Measurements from ENCODE around the gene RNF19B. TPM values are rescaled to one million over a fixed set of nuclear protein-coding genes. Genes with fewer than 3 reads are reported as not detected.
A peak's percentile ranks its signal among the peaks of the same experiment; 100 is the strongest.

Gene RNF19B
- total RNA-seq, 1 donor from 2014 or later: 14.2 TPM

DNA sequence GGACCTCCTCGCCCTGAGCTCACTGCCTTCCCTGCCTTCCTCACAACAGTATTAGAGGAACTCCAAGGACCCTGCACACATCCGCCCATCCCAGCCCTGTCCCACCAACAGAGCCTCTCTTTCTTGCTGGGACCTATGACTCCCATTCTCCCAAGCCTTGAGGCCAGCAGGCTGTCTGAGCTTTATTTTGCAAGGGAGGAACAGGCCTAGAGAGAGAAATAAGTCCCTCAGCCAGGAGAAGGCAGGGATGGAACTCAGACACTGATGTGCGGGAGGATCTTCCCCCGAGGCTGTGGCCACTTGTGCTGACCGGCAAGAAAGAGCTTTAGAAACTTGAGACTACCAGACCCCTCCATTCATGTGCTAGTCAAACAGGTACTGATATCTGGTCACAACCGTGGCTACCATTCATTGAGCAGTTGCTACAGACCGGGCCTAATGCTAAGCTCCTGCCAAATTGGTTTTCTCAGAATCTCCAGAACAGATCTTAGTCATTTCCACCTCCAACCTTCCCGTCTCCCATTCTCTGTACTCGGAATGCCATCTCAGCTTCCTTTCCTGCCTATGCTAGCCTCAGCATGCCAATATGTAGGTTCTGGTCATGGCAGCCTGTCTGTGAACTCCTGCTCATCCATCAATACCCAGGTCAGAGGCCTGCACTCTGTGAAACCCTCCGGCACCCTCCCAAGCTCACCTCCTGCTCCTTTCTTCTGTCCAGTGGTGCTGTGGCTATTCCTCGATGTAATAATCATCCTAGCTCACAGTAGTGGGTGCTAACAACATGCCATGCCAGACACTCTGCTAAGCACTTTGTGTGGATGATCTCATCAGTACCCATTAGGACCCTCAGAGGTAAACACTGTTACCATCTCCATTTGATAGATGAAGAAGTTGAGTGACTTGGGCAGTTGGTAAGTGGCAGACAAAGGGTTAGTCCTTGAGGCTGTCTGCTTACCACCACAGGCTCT lies 67.2 kb downstream of the RNF19B start:
- Histone ChIP-seq H4K20me1 (ENCODE audit: low read depth) (peaks cover 7% of the 10 kb centered on the region), H3K4me3 (no peak overlapping the region), H3K4me2 (no peak overlapping the region), H3K36me3 (no peaks in the 10 kb centered on the region), H2AFZ (replicated peaks) (no peak overlapping the region), H3K9me3 (ENCODE audit: low read depth) (no peaks in the 10 kb centered on the region), H3F3A (ENCODE audit: low read depth) (peaks cover 31% of the 10 kb centered on the region), H3K27ac (no peak overlapping the region), H3K9ac (no peak overlapping the region), H3K79me2 (ENCODE audit: low read depth) (no peaks in the 10 kb centered on the region), H3K4me1 (peaks cover 21% of the 10 kb centered on the region), H3K27me3 (peaks cover 51% of the 10 kb centered on the region)
- DNase-seq (ENCODE audit: low spot score): no peak
- TF ChIP-seq CTCF (IDR thresholded peaks at IDR 0.05): no peak
- TF ChIP-seq EZH2phosphoT487 (IDR thresholded peaks at IDR 0.05): no peak
- TF ChIP-seq EZH2 (IDR thresholded peaks at IDR 0.05): no peak
- Mint-ChIP-seq H3K27me3 (ENCODE audit: insufficient read depth, low read depth) (peaks cover 39% of the 10 kb centered on the region), H3K4me3 (no peak overlapping the region), H3K9me3 (peaks cover 2% of the 10 kb centered on the region), H3K27ac (no peak overlapping the region), H3K36me3 (no peaks in the 10 kb centered on the region), H3K4me1 (peaks cover 16% of the 10 kb centered on the region)

GRCh38 chr1:32896451-32896850 lies 68.2 kb downstream of the RNF19B start:
- TF ChIP-seq CTCF (IDR thresholded peaks at IDR 0.05): no peak
- no peak for TF ChIP-seq EZH2 (IDR thresholded peaks at IDR 0.05)
- TF ChIP-seq EZH2phosphoT487 (IDR thresholded peaks at IDR 0.05): no peak
- H3K27ac ChIP-seq: no peak overlapping the region
- H3K9me3 Mint-ChIP-seq: no peaks in the 10 kb centered on the region
- no peak overlapping the region for H3K4me2 ChIP-seq
- no peak overlapping the region for H3K27ac Mint-ChIP-seq
- H3K79me2 ChIP-seq (ENCODE audit: low read depth): no peaks in the 10 kb centered on the region
- no peak overlapping the region for H3K4me3 Mint-ChIP-seq
- H3K9ac ChIP-seq: no peak overlapping the region
- H3K4me1 ChIP-seq: peaks cover 21% of the 10 kb centered on the region
- H3F3A ChIP-seq (ENCODE audit: low read depth): peaks cover 28% of the 10 kb centered on the region
- H2AFZ ChIP-seq (replicated peaks): no peak overlapping the region
- no peak for DNase-seq (ENCODE audit: low spot score)
- peaks cover 34% of the 10 kb centered on the region for H3K27me3 Mint-ChIP-seq (ENCODE audit: insufficient read depth, low read depth)
- H3K4me3 ChIP-seq: no peak overlapping the region
- H3K9me3 ChIP-seq (ENCODE audit: low read depth): no peaks in the 10 kb centered on the region
- peaks cover 14% of the 10 kb centered on the region for H4K20me1 ChIP-seq (ENCODE audit: low read depth)
- H3K36me3 Mint-ChIP-seq: no peaks in the 10 kb centered on the region
- H3K4me1 Mint-ChIP-seq: peaks cover 20% of the 10 kb centered on the region
- peaks cover 51% of the 10 kb centered on the region for H3K27me3 ChIP-seq
- H3K36me3 ChIP-seq: no peaks in the 10 kb centered on the region

DNA sequence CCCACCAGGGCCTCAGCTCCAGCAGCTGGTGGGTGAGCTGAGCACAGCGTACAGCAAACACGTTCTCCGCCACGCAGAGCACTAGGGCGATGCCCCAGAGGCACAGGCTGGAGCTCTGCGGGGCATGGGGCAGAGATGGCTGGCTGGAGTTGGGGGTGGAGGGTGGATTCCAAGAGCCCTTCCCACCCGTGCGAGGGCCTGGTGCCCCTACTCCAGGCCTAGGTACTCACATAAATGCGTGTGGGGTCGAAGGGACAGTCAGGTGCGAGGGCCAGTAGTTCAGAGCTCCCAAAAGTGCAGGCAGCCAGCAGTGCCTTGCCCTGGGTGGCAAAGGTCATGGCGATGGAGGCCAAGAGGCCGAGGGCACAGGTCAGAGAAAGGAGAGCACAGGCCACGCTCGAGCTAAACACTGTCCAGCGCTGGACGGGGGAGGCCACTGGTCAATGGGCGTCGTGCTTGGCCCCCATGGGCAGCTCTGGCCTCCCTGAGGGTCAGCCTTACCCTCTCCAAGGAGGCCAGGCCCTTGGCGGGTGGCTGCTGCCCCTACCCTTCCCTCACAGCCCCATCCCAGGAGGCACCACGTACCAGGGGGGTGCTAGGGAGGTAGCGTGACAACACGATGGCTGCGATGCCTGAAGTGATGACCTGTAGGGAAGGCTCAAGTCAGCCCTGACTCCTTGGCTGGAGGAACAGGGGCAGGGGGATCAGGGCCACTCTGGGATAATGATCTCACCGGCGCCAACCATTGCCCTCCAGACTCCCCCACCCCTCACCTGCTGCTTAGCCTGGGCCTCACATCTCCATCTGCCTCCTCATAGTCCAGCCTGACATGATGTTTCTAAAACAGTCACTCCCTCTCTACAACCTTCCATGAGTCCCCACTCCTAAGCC lies 69.0 kb downstream of the RNF19B start:
- Mint-ChIP-seq H3K27ac (peak overlapping the region; percentile 81), H3K27me3 (ENCODE audit: insufficient read depth, low read depth) (peaks cover 37% of the 10 kb centered on the region), H3K4me1 (peaks cover 22% of the 10 kb centered on the region), H3K9me3 (no peaks in the 10 kb centered on the region), H3K4me3 (peak overlapping the region; percentile 20), H3K36me3 (no peaks in the 10 kb centered on the region)
- peaks cover 47% of the 10 kb centered on the region for H3K27me3 ChIP-seq
- no peaks in the 10 kb centered on the region for H3K9me3 ChIP-seq (ENCODE audit: low read depth)
- no peak overlapping the region for H3K9ac ChIP-seq
- no peaks in the 10 kb centered on the region for H3K36me3 ChIP-seq
- H3K4me1 ChIP-seq: peaks cover 20% of the 10 kb centered on the region
- DNase-seq (ENCODE audit: low spot score): no peak
- H3K4me2 ChIP-seq: no peak overlapping the region
- H3K4me3 ChIP-seq: no peak overlapping the region
- no peak overlapping the region for H2AFZ ChIP-seq (replicated peaks)
- H3F3A ChIP-seq (ENCODE audit: low read depth): peaks cover 24% of the 10 kb centered on the region
- H4K20me1 ChIP-seq (ENCODE audit: low read depth): peaks cover 19% of the 10 kb centered on the region
- TF ChIP-seq EZH2phosphoT487 (IDR thresholded peaks at IDR 0.05) (no peak), CTCF (IDR thresholded peaks at IDR 0.05) (no peak), EZH2 (IDR thresholded peaks at IDR 0.05) (no peak)
- H3K79me2 ChIP-seq (ENCODE audit: low read depth): no peaks in the 10 kb centered on the region
- H3K27ac ChIP-seq: no peak overlapping the region
